ENCODE results near the gene OR6P1. TPM values are rescaled to one million over a fixed set of nuclear protein-coding genes. Genes with fewer than 3 reads are reported as not detected.

The OR6P1 gene
- total and polyA plus RNA-seq, 2 donors (not counting 1 experiment from before 2014, with no cell fraction given), result not detected

DNA sequence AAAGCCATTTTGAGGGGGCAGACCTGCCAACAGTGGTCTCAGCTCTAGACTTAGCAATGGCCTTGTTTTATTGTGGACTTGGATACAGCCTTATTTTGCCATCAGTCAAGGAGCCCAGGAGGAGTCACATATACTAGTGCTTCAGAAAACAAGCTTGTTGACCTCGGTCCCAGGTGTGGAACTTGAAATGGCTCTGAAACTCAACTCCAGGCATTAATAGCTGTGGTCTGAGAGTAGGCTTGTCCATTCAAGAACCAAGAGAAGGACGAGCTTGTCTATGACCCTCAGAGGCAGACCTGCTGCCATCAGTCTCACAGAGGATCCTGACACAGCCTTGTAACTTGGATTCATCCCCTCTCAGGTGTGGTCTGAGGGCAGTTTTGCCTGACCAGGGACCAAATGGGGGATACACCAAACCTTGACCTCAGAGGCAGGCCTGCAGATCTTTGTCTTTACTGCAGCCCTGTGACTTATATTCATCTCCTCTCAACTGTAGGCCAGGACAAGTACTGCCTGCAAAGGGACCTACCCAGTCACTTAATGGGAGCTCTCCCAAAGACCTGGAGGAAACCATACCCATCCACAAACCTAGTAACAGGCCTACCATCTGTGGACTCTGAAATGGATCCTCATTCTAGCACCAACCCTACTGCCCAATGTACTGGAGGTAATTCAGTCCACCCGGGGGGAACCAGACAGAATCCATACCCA lies 49.3 kb downstream of the OR6P1 start:
- Histone ChIP-seq H3K36me3 (ENCODE audit: control insufficient read depth, insufficient read depth, low read length) (no peaks in the 10 kb centered on the region), H3K27ac (ENCODE audit: insufficient read depth, low read length) (no peak overlapping the region), H3K9ac (ENCODE audit: insufficient read depth, low read length) (no peak overlapping the region), H3K27me3 (ENCODE audit: control insufficient read depth, insufficient read depth, low read length) (no peaks in the 10 kb centered on the region), H3K4me3 (replicated peaks in 1 of 4; ENCODE audit: control extremely low read depth in 1 of 4, insufficient read depth in 1 of 4, low read depth in 3 of 4, low read length in 4 of 4) (no peak overlapping the region), H3K4me1 (ENCODE audit: control insufficient read depth, extremely low read depth, insufficient read depth, low read length) (no peaks in the 10 kb centered on the region), H4K20me1 (ENCODE audit: control insufficient read depth, extremely low read depth, insufficient read depth, low read length) (no peaks in the 10 kb centered on the region), H2AFZ (ENCODE audit: low read length) (no peak overlapping the region), H3K79me2 (ENCODE audit: control insufficient read depth, insufficient read depth, low read length) (no peaks in the 10 kb centered on the region), H3K9me3 (ENCODE audit: control insufficient read depth, insufficient read depth, low read depth, low read length) (no peaks in the 10 kb centered on the region), H3K4me2 (ENCODE audit: extremely low read depth, insufficient read depth, low read length) (no peak overlapping the region)
- TF ChIP-seq EZH2 (IDR thresholded peaks at IDR 0.05; ENCODE audit: low read length, missing control alignments), result no peak
- no peak for TF ChIP-seq CTCF (conservative IDR thresholded peaks at IDR 0.05 in 1 of 2, IDR thresholded peaks at IDR 0.05 in 1 of 2; ENCODE audit: low read depth in 1 of 2, low read length in 2 of 2)
- no peak for DNase-seq (ENCODE audit: low read depth in 2 of 2)

DNA sequence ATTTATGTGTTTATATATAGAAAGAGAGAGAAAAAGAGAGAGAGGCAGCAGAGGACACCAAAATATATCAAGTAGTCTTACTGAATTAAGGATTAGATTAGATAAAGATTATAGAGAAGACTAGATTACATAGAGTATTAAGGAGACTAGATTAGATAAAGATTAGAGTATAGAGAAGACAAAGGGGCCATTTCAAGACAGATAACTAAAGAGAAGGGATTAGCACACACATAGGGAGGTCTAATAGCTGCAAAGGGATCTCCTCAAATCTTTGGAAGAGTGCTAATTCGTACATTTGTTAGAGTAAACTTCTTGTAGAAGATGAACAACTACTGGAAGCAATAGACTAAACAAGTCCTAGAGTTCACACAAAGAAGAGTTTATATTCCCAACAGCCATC lies 50.4 kb downstream of the OR6P1 start:
- TF ChIP-seq CTCF (conservative IDR thresholded peaks at IDR 0.05 in 1 of 2, IDR thresholded peaks at IDR 0.05 in 1 of 2; ENCODE audit: low read depth in 1 of 2, low read length in 2 of 2) (no peak), EZH2 (IDR thresholded peaks at IDR 0.05; ENCODE audit: low read length, missing control alignments) (no peak)
- Histone ChIP-seq H2AFZ (ENCODE audit: low read length) (no peak overlapping the region), H3K4me1 (ENCODE audit: control insufficient read depth, extremely low read depth, insufficient read depth, low read length) (no peaks in the 10 kb centered on the region), H3K27ac (ENCODE audit: insufficient read depth, low read length) (no peak overlapping the region), H3K4me2 (ENCODE audit: extremely low read depth, insufficient read depth, low read length) (no peak overlapping the region), H3K9me3 (ENCODE audit: control insufficient read depth, insufficient read depth, low read depth, low read length) (no peaks in the 10 kb centered on the region), H3K27me3 (ENCODE audit: control insufficient read depth, insufficient read depth, low read length) (no peaks in the 10 kb centered on the region), H3K4me3 (replicated peaks in 1 of 4; ENCODE audit: control extremely low read depth in 1 of 4, insufficient read depth in 1 of 4, low read depth in 3 of 4, low read length in 4 of 4) (no peak overlapping the region), H3K9ac (ENCODE audit: insufficient read depth, low read length) (no peak overlapping the region), H4K20me1 (ENCODE audit: control insufficient read depth, extremely low read depth, insufficient read depth, low read length) (no peaks in the 10 kb centered on the region), H3K36me3 (ENCODE audit: control insufficient read depth, insufficient read depth, low read length) (no peaks in the 10 kb centered on the region), H3K79me2 (ENCODE audit: control insufficient read depth, insufficient read depth, low read length) (no peaks in the 10 kb centered on the region)
- DNase-seq (ENCODE audit: low read depth in 2 of 2), result no peak

- Histone ChIP-seq H3K27me3 (ENCODE audit: control insufficient read depth, insufficient read depth, low read length) (no peaks in the 10 kb centered on the region), H3K27ac (ENCODE audit: insufficient read depth, low read length) (no peak overlapping the region), H3K36me3 (ENCODE audit: control insufficient read depth, insufficient read depth, low read length) (no peaks in the 10 kb centered on the region), H3K9ac (ENCODE audit: insufficient read depth, low read length) (no peak overlapping the region), H3K4me3 (replicated peaks in 1 of 4; ENCODE audit: control extremely low read depth in 1 of 4, insufficient read depth in 1 of 4, low read depth in 3 of 4, low read length in 4 of 4) (no peak overlapping the region), H3K79me2 (ENCODE audit: control insufficient read depth, insufficient read depth, low read length) (no peaks in the 10 kb centered on the region), H4K20me1 (ENCODE audit: control insufficient read depth, extremely low read depth, insufficient read depth, low read length) (no peaks in the 10 kb centered on the region), H3K4me2 (ENCODE audit: extremely low read depth, insufficient read depth, low read length) (no peak overlapping the region), H3K4me1 (ENCODE audit: control insufficient read depth, extremely low read depth, insufficient read depth, low read length) (no peaks in the 10 kb centered on the region), H2AFZ (ENCODE audit: low read length) (no peak overlapping the region), H3K9me3 (ENCODE audit: control insufficient read depth, insufficient read depth, low read depth, low read length) (no peaks in the 10 kb centered on the region)
- TF ChIP-seq EZH2 (IDR thresholded peaks at IDR 0.05; ENCODE audit: low read length, missing control alignments) (no peak), CTCF (conservative IDR thresholded peaks at IDR 0.05 in 1 of 2, IDR thresholded peaks at IDR 0.05 in 1 of 2; ENCODE audit: low read depth in 1 of 2, low read length in 2 of 2) (no peak)
- DNase-seq (ENCODE audit: low read depth in 2 of 2), result no peak
Measured at GRCh38 chr1:158516966-158517365, 53.4 kb downstream of the OR6P1 start.

Other genes starting within 250 kb of the OR6P1 start
- gene CD1B, start 239.0 kb downstream of the OR6P1 start, total RNA-seq, result not detected in 2 replicates
- gene CD1B, start 239.0 kb downstream of the OR6P1 start, polyA plus RNA-seq, result not detected in 2 replicates
- not detected in 2 replicates for gene CD1E, start 216.7 kb downstream of the OR6P1 start, total RNA-seq
- gene CD1E, start 216.7 kb downstream of the OR6P1 start, polyA plus RNA-seq, result not detected in 2 replicates
- gene OR10T2, start 171.1 kb downstream of the OR6P1 start, total RNA-seq, result not detected in 2 replicates
- gene OR10T2, start 171.1 kb downstream of the OR6P1 start, polyA plus RNA-seq, result not detected in 2 replicates
- gene OR10K2, start 144.3 kb downstream of the OR6P1 start, total RNA-seq, result not detected in 2 replicates
- not detected in 2 replicates for gene OR10K2, start 144.3 kb downstream of the OR6P1 start, polyA plus RNA-seq
- not detected in 2 replicates for gene OR10K1, start 108.7 kb downstream of the OR6P1 start, total RNA-seq
- not detected in 2 replicates for gene OR10K1, start 108.7 kb downstream of the OR6P1 start, polyA plus RNA-seq
- gene OR10R2, start 98.4 kb downstream of the OR6P1 start, total RNA-seq, result not detected in 2 replicates
- not detected in 2 replicates for gene OR10R2, start 98.4 kb downstream of the OR6P1 start, polyA plus RNA-seq
- gene OR6Y1, start 16.2 kb downstream of the OR6P1 start, total RNA-seq, result not detected in 2 replicates
- not detected in 2 replicates for gene OR6Y1, start 16.2 kb downstream of the OR6P1 start, polyA plus RNA-seq
- gene OR10X1, start 9.3 kb upstream of the OR6P1 start, total RNA-seq, result not detected in 2 replicates
- not detected in 2 replicates for gene OR10X1, start 9.3 kb upstream of the OR6P1 start, polyA plus RNA-seq
- under 0.01 TPM in 1 of 2 replicates, not detected in the other for gene OR10Z1, start 34.7 kb upstream of the OR6P1 start, total RNA-seq
- not detected in 2 replicates for gene OR10Z1, start 34.7 kb upstream of the OR6P1 start, polyA plus RNA-seq
- under 0.01 and 0.17 TPM in 2 replicates for gene SPTA1, start 116.1 kb upstream of the OR6P1 start, total RNA-seq
- gene SPTA1, start 116.1 kb upstream of the OR6P1 start, polyA plus RNA-seq, result 0.07 TPM in 1 of 2 replicates, not detected in the other
- gene OR6K2, start 130.1 kb upstream of the OR6P1 start, total RNA-seq, result not detected in 2 replicates
- gene OR6K2, start 130.1 kb upstream of the OR6P1 start, polyA plus RNA-seq, result not detected in 2 replicates
- not detected in 2 replicates for gene OR6K3, start 150.1 kb upstream of the OR6P1 start, total RNA-seq
- gene OR6K3, start 150.1 kb upstream of the OR6P1 start, polyA plus RNA-seq, result not detected in 2 replicates
- not detected in 2 replicates for gene OR6K6, start 184.1 kb upstream of the OR6P1 start, total RNA-seq
- gene OR6K6, start 184.1 kb upstream of the OR6P1 start, polyA plus RNA-seq, result not detected in 2 replicates
- not detected in 2 replicates for gene OR6N1, start 201.6 kb upstream of the OR6P1 start, total RNA-seq
- gene OR6N1, start 201.6 kb upstream of the OR6P1 start, polyA plus RNA-seq, result not detected in 2 replicates
- gene OR6N2, start 210.6 kb upstream of the OR6P1 start, total RNA-seq, result not detected in 2 replicates
- gene OR6N2, start 210.6 kb upstream of the OR6P1 start, polyA plus RNA-seq, result not detected in 2 replicates